WTC11 (cell line): ENCODE measurements around the gene GJB3. TPM values are rescaled to one million over a fixed set of nuclear protein-coding genes. Genes with fewer than 3 reads are reported as not detected.

Experiments
- ATAC-seq: fragments of 200-7000 bp; cut with Tn5 transposase; 2 replicates; pipeline ENCODE4 v1.10.0; 2021; ENCODE audit warnings: mild to moderate bottlenecking, moderate library complexity
- CTCF ChIA-PET: fragments of 300-600 bp; sonication (Branson Sonifier 250); formaldehyde crosslinking; loops from one replicate; lab custom pipeline; 2021; ENCODE audit warnings: antibody characterized with exemption; lab: Charles Lee
- POLR2A ChIA-PET: fragments of 350-600 bp; sonication (Branson Sonifier 250); formaldehyde crosslinking; loops from one replicate; lab custom pipeline; 2021; ENCODE audit warnings: antibody characterized with exemption; lab: Charles Lee
- DNase-seq: peaks from one replicate; pipeline ENCODE4 v3.0.0; 2021; ENCODE audit warnings: low spot score
- H3K27ac Mint-ChIP-seq: 2 replicates; pipeline ENCODE4 v1.8.0; 2021; ENCODE audit warnings: mixed read lengths
- H3K27me3 Mint-ChIP-seq: 2 replicates; pipeline ENCODE4 v1.8.0; 2021; ENCODE audit warnings: low read depth, mild to moderate bottlenecking, moderate library complexity, mixed read lengths
- H3K36me3 Mint-ChIP-seq: 2 replicates; pipeline ENCODE4 v1.8.0; 2021; ENCODE audit warnings: mixed read lengths
- H3K4me1 Mint-ChIP-seq: 2 replicates; pipeline ENCODE4 v1.8.0; 2022; ENCODE audit warnings: mixed read lengths
- H3K4me3 Mint-ChIP-seq: 2 replicates; pipeline ENCODE4 v1.8.0; 2021; ENCODE audit warnings: mild to moderate bottlenecking, moderate library complexity, mixed read lengths
- H3K9me3 Mint-ChIP-seq: 2 replicates; pipeline ENCODE4 v1.8.0; 2021; ENCODE audit warnings: mixed read lengths
- ATF3 ChIP-seq: sonication (generic); formaldehyde crosslinking; conservative IDR thresholded peaks from 2 replicates; pipeline ENCODE4 v1.8.1; 2022; ENCODE audit warnings: mild to moderate bottlenecking, missing genetic modification reagents
- CREM ChIP-seq: sonication (generic); formaldehyde crosslinking; IDR thresholded peaks from 2 replicates; pipeline ENCODE4 v1.8.1; 2022; ENCODE audit warnings: mild to moderate bottlenecking, missing genetic modification reagents, moderate library complexity
- ERG ChIP-seq: fragments of 250-450 bp; sonication (Bioruptor Pico); IDR thresholded peaks from 2 replicates; pipeline ENCODE4 v1.8.0; 2021; ENCODE audit warnings: mild to moderate bottlenecking
- FOXK1 ChIP-seq: sonication (generic); formaldehyde crosslinking; IDR thresholded peaks from 2 replicates; pipeline ENCODE4 v1.8.0; 2022; ENCODE audit warnings: mild to moderate bottlenecking, moderate library complexity, missing genetic modification reagents
- GABPB1 ChIP-seq: sonication (generic); formaldehyde crosslinking; IDR thresholded peaks from 2 replicates; pipeline ENCODE4 v1.8.1; 2023; ENCODE audit warnings: mild to moderate bottlenecking, missing genetic modification reagents
- HMGXB4 ChIP-seq: sonication (generic); formaldehyde crosslinking; IDR thresholded peaks from 2 replicates; pipeline ENCODE4 v1.8.1; 2023; ENCODE audit warnings: mild to moderate bottlenecking, moderate library complexity, missing genetic modification reagents
- JUN ChIP-seq: sonication (generic); formaldehyde crosslinking; IDR thresholded peaks from 2 replicates; pipeline ENCODE4 v1.8.0; 2023; ENCODE audit warnings: mild to moderate bottlenecking, missing genetic modification reagents
- KAT7 ChIP-seq: sonication (generic); formaldehyde crosslinking; IDR thresholded peaks from 2 replicates; pipeline ENCODE4 v1.8.1; 2023; ENCODE audit warnings: missing genetic modification reagents, mild to moderate bottlenecking, borderline replicate concordance
- MAX ChIP-seq: sonication (generic); formaldehyde crosslinking; IDR thresholded peaks from 2 replicates; pipeline ENCODE4 v1.8.0; 2022; ENCODE audit warnings: mild to moderate bottlenecking, missing genetic modification reagents
- MLX ChIP-seq: sonication (generic); formaldehyde crosslinking; IDR thresholded peaks from 2 replicates; pipeline ENCODE4 v1.8.1; 2023; ENCODE audit warnings: mild to moderate bottlenecking, missing genetic modification reagents, moderate library complexity
- NFE2L1 ChIP-seq: sonication (generic); formaldehyde crosslinking; IDR thresholded peaks from 2 replicates; pipeline ENCODE4 v1.8.1; 2023; ENCODE audit warnings: missing genetic modification reagents
- OVOL2 ChIP-seq: fragments of 250-450 bp; sonication (Bioruptor Pico); IDR thresholded peaks from 2 replicates; pipeline ENCODE4 v1.9.0; 2021; ENCODE audit warnings: mild to moderate bottlenecking, borderline replicate concordance
- RORB ChIP-seq: fragments of 250-450 bp; sonication (Bioruptor Pico); IDR thresholded peaks from 2 replicates; pipeline ENCODE4 v1.9.0; 2021; ENCODE audit warnings: mild to moderate bottlenecking
- SOX15 ChIP-seq: fragments of 250-450 bp; sonication (Bioruptor Pico); IDR thresholded peaks from 2 replicates; pipeline ENCODE4 v1.9.0; 2021; ENCODE audit warnings: mild to moderate bottlenecking
- TCF7 ChIP-seq: sonication (generic); formaldehyde crosslinking; IDR thresholded peaks from 2 replicates; pipeline ENCODE4 v1.8.0; 2022; ENCODE audit warnings: mild to moderate bottlenecking, low read depth, missing genetic modification reagents, moderate library complexity
- USF1 ChIP-seq: sonication (generic); formaldehyde crosslinking; IDR thresholded peaks from 2 replicates; pipeline ENCODE4 v1.8.0; 2022; ENCODE audit warnings: mild to moderate bottlenecking, missing genetic modification reagents
- ZNF317 ChIP-seq: sonication (generic); formaldehyde crosslinking; IDR thresholded peaks from 2 replicates; pipeline ENCODE4 v1.8.1; 2023; ENCODE audit warnings: low read depth, mild to moderate bottlenecking, moderate library complexity, missing genetic modification reagents, borderline replicate concordance
- ZNF396 ChIP-seq: fragments of 250-450 bp; sonication (Bioruptor Pico); IDR thresholded peaks from 2 replicates; pipeline ENCODE4 v1.8.0; 2021; ENCODE audit warnings: mild to moderate bottlenecking, moderate library complexity, borderline replicate concordance
- ZNF416 ChIP-seq: fragments of 250-450 bp; sonication (Bioruptor Pico); IDR thresholded peaks from 2 replicates; pipeline ENCODE4 v1.9.0; 2021; ENCODE audit warnings: mild to moderate bottlenecking, inconsistent platforms
- ZNF425 ChIP-seq: fragments of 250-450 bp; sonication (Bioruptor Pico); conservative IDR thresholded peaks from 2 replicates; pipeline ENCODE4 v1.9.0; 2021; ENCODE audit warnings: mild to moderate bottlenecking
- ZNF532 ChIP-seq: fragments of 250-450 bp; sonication (Bioruptor Pico); IDR thresholded peaks from 2 replicates; pipeline ENCODE4 v1.9.0; 2021; ENCODE audit warnings: mild to moderate bottlenecking, borderline replicate concordance
- total RNA-seq: library from RNA; stranded (reverse); gene quantifications from 3 replicates; pipeline ENCODE4 v1.2.3, GENCODE V29; 2021

Gene GJB3
- total RNA-seq, 1 experiment from 2014 or later, result 0.46 TPM

- TF ChIP-seq ZNF532 (CRISPR knock-in tag) (no peak), USF1 (CRISPR knock-in tag) (no peak), ATF3 (no peak), NFE2L1 (CRISPR knock-in tag) (no peak), ERG (CRISPR knock-in tag) (no peak)
- TF ChIP-seq, all 79 proteins: peak for 0
Observed at GRCh38 chr1:34754964-34755637, 25.9 kb upstream of the GJB3 start, which contains the start of gene GJB5 (continued).

- ChIA-PET CTCF (interaction anchor here (1.4 to 5.8 kb wide), 4 partner anchors 13 to 97 kb away, joined by 5 to 45 read pairs (median 6); no protein-coding TSS in a partner anchor), POLR2A (no interaction called here)
- Mint-ChIP-seq H3K4me1 (peaks cover 18% of the 10 kb centered on the region), H3K9me3 (0 out of 2 replicates have a peak, but pooled peaks cover 6% of the 10 kb centered on the region), H3K27ac (no peak overlapping the region), H3K36me3 (no peaks in the 10 kb centered on the region), H3K27me3 (no peaks in the 10 kb centered on the region), H3K4me3 (no peak overlapping the region)
- no peak for DNase-seq
- no peak for ATAC-seq
- TF ChIP-seq KAT7, result no peak
- no peak for TF ChIP-seq OVOL2 (CRISPR knock-in tag)
- no peak for TF ChIP-seq MAX
Observed at GRCh38 chr1:34755961-34756360, 25.1 kb upstream of the GJB3 start.

- H3K27me3 Mint-ChIP-seq, result no peaks in the 10 kb centered on the region
- peaks cover 18% of the 10 kb centered on the region for H3K4me1 Mint-ChIP-seq
- CTCF ChIA-PET, result interaction anchor here (0.6 to 1.4 kb wide), 2 partner anchors 14 to 1804 kb away, joined by 3 to 4 read pairs; no protein-coding TSS in a partner anchor
- POLR2A ChIA-PET, result interaction anchor here (1.2 kb wide), 1 partner anchor 15 kb away, joined by 3 read pairs; no protein-coding TSS in a partner anchor
- no peak for DNase-seq
- H3K36me3 Mint-ChIP-seq, result no peaks in the 10 kb centered on the region
- H3K27ac Mint-ChIP-seq, result no peak overlapping the region
- peaks cover 6% of the 10 kb centered on the region; the same call in 1 of the 2 replicates for H3K9me3 Mint-ChIP-seq
- H3K4me3 Mint-ChIP-seq, result no peak overlapping the region
- no peak for ATAC-seq
- TF ChIP-seq OVOL2 (CRISPR knock-in tag) (no peak), CREM (no peak), NFE2L1 (CRISPR knock-in tag) (no peak), HMGXB4 (CRISPR knock-in tag) (no peak), ZNF425 (CRISPR knock-in tag) (no peak), ZNF416 (no peak), FOXK1 (CRISPR knock-in tag) (no peak), GABPB1 (CRISPR knock-in tag) (no peak), ZNF396 (CRISPR knock-in tag) (no peak), TCF7 (CRISPR knock-in tag) (no peak), ZNF317 (CRISPR knock-in tag) (no peak), MLX (CRISPR knock-in tag) (no peak), RORB (CRISPR knock-in tag) (no peak), JUN (CRISPR knock-in tag) (no peak), SOX15 (CRISPR knock-in tag) (no peak)
- TF ChIP-seq, all 79 proteins: peak for 0
Observed at GRCh38 chr1:34757386-34757785, 23.6 kb upstream of the GJB3 start.
